T-cell (primary cell): ENCODE results near the gene PRICKLE2. TPM values are rescaled to one million over a fixed set of nuclear protein-coding genes. Genes with fewer than 3 reads are reported as not detected.

ENCODE experiments used
- ATAC-seq, 4 experiments: fragments of 200-7000 bp in 3 of 4; fragments of 150-1000 bp in 1 of 4; cut with Tn5 transposase; replicated peaks in 1 of 4; 1 replicate in 3 of 4; 2 replicates in 1 of 4; pipeline ENCODE4 v1.10.0; 2021; ENCODE audit warnings: moderate library complexity in 3 of 4, mild to moderate bottlenecking in 2 of 4, moderate number of reproducible peaks in 1 of 4
- CTCF ChIA-PET, 2 donors: fragments of 300-600 bp; sonication (Branson Sonifier 250); formaldehyde crosslinking; loops; one replicate each; lab custom pipeline; 2022; ENCODE audit warnings: antibody characterized with exemption in 2 of 2; lab: Charles Lee
- POLR2A ChIA-PET, 2 donors: fragments of 300-600 bp; sonication (Branson Sonifier 250); formaldehyde crosslinking; loops; one replicate each; lab custom pipeline; 2022; ENCODE audit warnings: antibody characterized with exemption in 2 of 2; lab: Charles Lee
- DNase-seq, 35 experiments: peaks; one replicate each; pipeline versions ENCODE4 v3.0.0 to v3.0.0-alpha.2; 2013 to 2023
- H3K27ac ChIP-seq: one replicate; pipeline ENCODE4 v1.5.1; 2013; ENCODE audit warnings: low read length
- H3K27me3 ChIP-seq, 2 experiments: replicated peaks in 1 of 2; 1 replicate in 1 of 2; 2 replicates in 1 of 2; pipeline versions ENCODE4 v1.6.1 to v1.7.0; 2013; ENCODE audit warnings: low read length in 1 of 2, mixed read lengths in 1 of 2; ENCODE audit not compliant: control insufficient read depth in 2 of 2, insufficient read depth in 2 of 2; ENCODE audit errors: extremely low read depth in 1 of 2
- H3K36me3 ChIP-seq, 2 donors: 1 replicate in 1 of 2; 2 replicates in 1 of 2; pipeline versions ENCODE4 v1.6.1 to v1.7.0; 2013; ENCODE audit warnings: low read length in 1 of 2; ENCODE audit not compliant: control insufficient read depth in 2 of 2, insufficient read depth in 1 of 2; ENCODE audit errors: extremely low read depth in 1 of 2
- H3K4me1 ChIP-seq, 2 experiments: 1 replicate in 1 of 2; 2 replicates in 1 of 2; pipeline versions ENCODE4 v1.6.1 to v1.7.0; 2013; ENCODE audit warnings: low read length in 2 of 2, mixed read lengths in 1 of 2; ENCODE audit not compliant: insufficient read depth in 2 of 2, control insufficient read depth in 1 of 2; ENCODE audit errors: extremely low read depth in 1 of 2
- H3K4me3 ChIP-seq, 2 donors: 1 replicate in 1 of 2; 2 replicates in 1 of 2; pipeline versions ENCODE4 v1.5.1 to v1.7.0; 2013; ENCODE audit warnings: mild to moderate bottlenecking in 2 of 2, low read length in 1 of 2, moderate library complexity in 1 of 2; ENCODE audit not compliant: control insufficient read depth in 1 of 2; ENCODE audit errors: extremely low read depth in 1 of 2
- H3K9me3 ChIP-seq: 2 replicates; pipeline ENCODE4 v1.7.0; 2013
- H3K27ac Mint-ChIP-seq, 2 donors: one replicate each; pipeline ENCODE4 v1.8.0; 2020 to 2021; ENCODE audit warnings: mild to moderate bottlenecking in 2 of 2, mixed read lengths in 2 of 2
- H3K27me3 Mint-ChIP-seq, 2 donors: one replicate each; pipeline ENCODE4 v1.8.0; 2021 to 2022; ENCODE audit warnings: mixed read lengths in 2 of 2
- H3K36me3 Mint-ChIP-seq: one replicate; pipeline ENCODE4 v1.8.0; 2021; ENCODE audit warnings: mixed read lengths
- H3K4me1 Mint-ChIP-seq, 3 donors: one replicate each; pipeline ENCODE4 v1.8.0; 2020 to 2022; ENCODE audit warnings: mixed read lengths in 3 of 3, mild to moderate bottlenecking in 1 of 3
- H3K4me3 Mint-ChIP-seq, 3 donors: one replicate each; pipeline ENCODE4 v1.8.0; 2020 to 2022; ENCODE audit warnings: mild to moderate bottlenecking in 3 of 3, mixed read lengths in 3 of 3, moderate library complexity in 3 of 3
- H3K9me3 Mint-ChIP-seq, 3 donors: one replicate each; pipeline ENCODE4 v1.8.0; 2020 to 2022; ENCODE audit warnings: mixed read lengths in 3 of 3
- WGBS: methylation state at CpG from one replicate; pipeline ENCODE4 v1.1.5; 2013; ENCODE audit warnings: missing lambda C conversion rate; ENCODE audit not compliant: insufficient coverage; 5-methylcytosine and 5-hydroxymethylcytosine counted together
- total RNA-seq, 35 experiments: library from RNA in 6 of 35; stranded (reverse) in 6 of 35; fragments of 120-200 nt in 1 of 35; gene quantifications; one replicate each; pipeline versions ENCODE4 v1.2.1 to v1.2.4 and lab custom pipeline; 2013 to 2026

Gene PRICKLE2, protein sequence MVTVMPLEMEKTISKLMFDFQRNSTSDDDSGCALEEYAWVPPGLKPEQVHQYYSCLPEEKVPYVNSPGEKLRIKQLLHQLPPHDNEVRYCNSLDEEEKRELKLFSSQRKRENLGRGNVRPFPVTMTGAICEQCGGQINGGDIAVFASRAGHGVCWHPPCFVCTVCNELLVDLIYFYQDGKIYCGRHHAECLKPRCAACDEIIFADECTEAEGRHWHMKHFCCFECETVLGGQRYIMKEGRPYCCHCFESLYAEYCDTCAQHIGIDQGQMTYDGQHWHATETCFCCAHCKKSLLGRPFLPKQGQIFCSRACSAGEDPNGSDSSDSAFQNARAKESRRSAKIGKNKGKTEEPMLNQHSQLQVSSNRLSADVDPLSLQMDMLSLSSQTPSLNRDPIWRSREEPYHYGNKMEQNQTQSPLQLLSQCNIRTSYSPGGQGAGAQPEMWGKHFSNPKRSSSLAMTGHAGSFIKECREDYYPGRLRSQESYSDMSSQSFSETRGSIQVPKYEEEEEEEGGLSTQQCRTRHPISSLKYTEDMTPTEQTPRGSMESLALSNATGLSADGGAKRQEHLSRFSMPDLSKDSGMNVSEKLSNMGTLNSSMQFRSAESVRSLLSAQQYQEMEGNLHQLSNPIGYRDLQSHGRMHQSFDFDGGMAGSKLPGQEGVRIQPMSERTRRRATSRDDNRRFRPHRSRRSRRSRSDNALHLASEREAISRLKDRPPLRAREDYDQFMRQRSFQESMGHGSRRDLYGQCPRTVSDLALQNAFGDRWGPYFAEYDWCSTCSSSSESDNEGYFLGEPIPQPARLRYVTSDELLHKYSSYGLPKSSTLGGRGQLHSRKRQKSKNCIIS
- total RNA-seq: under 1 TPM in 3 of 5 donors, not detected in 2; 0.06 to 0.13 (median 0.09) TPM
- total RNA-seq (2013): 0.28 TPM
- 0 to 0.17 (median 0) reads per million in 29 experiments for total RNA-seq (lab: John Stamatoyannopoulos, UW)

DNA sequence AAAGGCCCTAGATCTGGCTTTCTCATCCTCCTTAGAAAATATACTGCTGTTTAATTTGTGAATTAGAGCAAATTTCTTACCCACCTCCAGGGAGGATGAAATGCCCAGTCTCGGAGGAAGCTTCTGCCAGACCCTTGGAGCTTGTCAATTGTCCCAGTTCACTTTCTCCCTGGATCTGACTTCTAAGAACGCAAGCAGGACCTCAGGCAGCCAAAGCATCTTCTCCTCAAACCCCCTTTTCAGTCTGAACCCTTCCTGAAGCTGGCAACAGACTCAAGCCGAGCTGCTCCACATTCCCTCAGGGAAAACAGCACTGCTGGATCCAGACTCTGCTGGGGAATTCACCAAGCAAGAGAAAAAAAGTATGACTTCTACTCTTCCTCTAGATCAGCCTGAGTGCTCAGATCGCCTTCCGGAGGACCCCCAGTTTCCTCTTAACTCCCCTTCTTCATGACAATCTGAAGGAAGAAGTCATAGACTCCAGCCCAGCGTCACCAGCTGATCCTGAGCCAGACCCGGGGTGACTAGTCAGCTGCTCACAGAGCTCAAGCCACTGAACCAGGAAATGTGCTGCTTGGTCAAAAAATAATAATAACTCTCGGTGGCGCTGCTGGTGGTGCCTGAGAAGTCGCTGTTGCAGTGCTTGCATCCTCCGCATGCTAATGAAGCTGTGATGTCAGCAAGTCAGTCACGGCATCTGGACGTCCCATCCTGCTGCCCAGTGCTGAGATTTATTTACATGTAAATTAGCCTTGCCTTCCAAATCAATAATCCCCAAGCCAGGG is at the start of gene PRICKLE2:
Gene PRICKLE2 (minus strand): TSS at position 641 of the 785 bp plus-strand sequence. CDS start 26,539 bp downstream, outside the sequence.
- H3K4me3 Mint-ChIP-seq: no peak within 1 kb of the TSS
- H3K27me3 Mint-ChIP-seq: peaks cover 6 to 21% of the 10 kb centered on the region in 2 donors
- Histone ChIP-seq H3K36me3 (no peaks in the 10 kb centered on the region), H3K4me1 (no peaks in the 10 kb centered on the region), H3K9me3 (no peaks in the 10 kb centered on the region), H3K27ac (no peak within 1 kb of the TSS), H3K4me3 (no peak within 1 kb of the TSS), H3K27me3 (peaks cover 0 to 9% of the 10 kb centered on the region in 2 experiments)
- POLR2A ChIA-PET: no interaction called here
- H3K4me1 Mint-ChIP-seq: no peaks in the 10 kb centered on the region
- H3K9me3 Mint-ChIP-seq: no peaks in the 10 kb centered on the region
- H3K27ac Mint-ChIP-seq: no peak within 1 kb of the TSS
- 51% methylated on average over 9 of the region's 13 CpGs for WGBS
- CTCF ChIA-PET: no interaction called here
- H3K36me3 Mint-ChIP-seq: no peaks in the 10 kb centered on the region
- no peak for DNase-seq
- ATAC-seq: no peak

DNA sequence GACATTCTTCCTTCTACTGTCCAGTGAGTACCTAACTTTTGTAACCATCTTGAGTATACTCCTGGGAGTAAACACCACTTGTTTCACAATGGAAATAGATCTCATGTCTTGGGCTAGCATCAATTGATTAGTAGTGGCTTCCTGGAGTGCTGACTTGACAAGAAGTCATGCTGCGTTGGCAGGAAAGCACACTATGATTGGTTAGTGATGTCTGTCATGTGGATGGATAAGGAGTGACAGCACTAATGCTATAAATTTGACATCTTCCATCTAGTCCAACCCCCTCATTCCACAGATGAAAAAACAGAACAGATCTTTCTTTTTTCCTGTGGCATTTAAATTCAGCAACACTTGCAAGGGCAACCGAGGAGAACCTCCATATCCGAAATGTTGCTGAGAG is 47.6 kb upstream of the PRICKLE2 start:
- no peak for ATAC-seq
- no CpG with 5 or more reads among the region's 3 CpGs for WGBS
- Mint-ChIP-seq H3K36me3 (no peaks in the 10 kb centered on the region), H3K4me1 (no peaks in the 10 kb centered on the region), H3K4me3 (no peak overlapping the region), H3K27ac (no peak overlapping the region), H3K9me3 (peaks cover 0 to 3% (median 0%) of the 10 kb centered on the region in 3 donors), H3K27me3 (peaks cover 11 to 15% of the 10 kb centered on the region in 2 donors)
- H3K27me3 ChIP-seq: peaks cover 5 to 8% of the 10 kb centered on the region in 2 experiments
- ChIA-PET POLR2A (no interaction called here), CTCF (no interaction called here)
- no peaks in the 10 kb centered on the region for H3K9me3 ChIP-seq
- no peaks in the 10 kb centered on the region for H3K4me1 ChIP-seq
- H3K36me3 ChIP-seq: no peaks in the 10 kb centered on the region
- no peak overlapping the region for H3K4me3 ChIP-seq
- no peak for DNase-seq
- no peak overlapping the region for H3K27ac ChIP-seq

DNA sequence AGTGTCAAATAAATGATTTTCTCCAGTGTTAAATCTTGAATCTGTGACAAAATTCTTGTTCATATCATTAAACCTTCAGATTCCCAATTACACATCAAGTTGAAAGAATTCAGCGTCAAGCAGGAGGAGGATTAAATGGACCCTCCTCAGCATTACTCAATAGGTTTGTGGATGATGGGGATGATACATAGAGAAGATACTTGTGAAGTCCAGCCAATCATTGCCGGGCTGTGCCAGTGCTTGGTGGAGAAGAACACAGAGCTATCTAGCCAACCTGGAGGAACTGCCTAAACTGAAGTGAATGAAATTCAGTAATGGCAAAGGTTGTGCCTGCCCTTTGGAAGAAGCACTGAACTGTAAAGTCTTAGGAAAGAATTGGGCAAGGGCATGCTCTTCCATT is 47.0 kb upstream of the PRICKLE2 start:
- no peak for DNase-seq
- H3K9me3 ChIP-seq: no peaks in the 10 kb centered on the region
- peaks cover 13 to 15% of the 10 kb centered on the region in 2 donors for H3K27me3 Mint-ChIP-seq
- no peak overlapping the region for H3K4me3 Mint-ChIP-seq
- no peak overlapping the region for H3K27ac Mint-ChIP-seq
- H3K9me3 Mint-ChIP-seq: peaks cover 0 to 3% (median 0%) of the 10 kb centered on the region in 3 donors
- no peak overlapping the region for H3K4me3 ChIP-seq
- ATAC-seq: no peak
- WGBS: 100% methylated on average over 1 of the region's 2 CpGs
- no peaks in the 10 kb centered on the region for H3K4me1 ChIP-seq
- H3K4me1 Mint-ChIP-seq: no peaks in the 10 kb centered on the region
- ChIA-PET POLR2A (no interaction called here), CTCF (no interaction called here)
- H3K27ac ChIP-seq: no peak overlapping the region
- no peaks in the 10 kb centered on the region for H3K36me3 ChIP-seq
- H3K27me3 ChIP-seq: peaks cover 5 to 12% of the 10 kb centered on the region in 2 experiments
- no peaks in the 10 kb centered on the region for H3K36me3 Mint-ChIP-seq

DNA sequence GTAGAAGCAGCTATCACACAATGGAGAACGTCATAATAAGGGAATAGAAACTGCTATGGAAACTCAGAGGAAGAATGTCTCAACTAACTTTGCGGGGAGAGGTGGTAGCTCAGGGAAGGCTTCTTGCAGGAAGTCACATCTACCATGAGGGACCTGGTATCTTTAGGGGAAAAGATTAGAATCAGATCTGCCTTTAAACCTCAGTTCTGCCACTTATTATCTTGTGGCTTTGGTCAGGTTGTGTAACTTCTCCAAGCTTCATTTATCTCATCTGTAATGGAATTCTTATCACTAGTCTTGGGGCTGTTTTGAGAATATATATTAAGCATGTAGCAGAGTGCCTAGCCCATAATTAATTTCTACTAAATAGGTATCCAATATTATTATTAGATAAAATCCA is 46.4 kb upstream of the PRICKLE2 start:
- CTCF ChIA-PET: no interaction called here
- Histone ChIP-seq H3K36me3 (no peaks in the 10 kb centered on the region), H3K27me3 (peaks cover 5 to 12% of the 10 kb centered on the region in 2 experiments), H3K9me3 (no peaks in the 10 kb centered on the region), H3K4me3 (no peak overlapping the region), H3K4me1 (no peaks in the 10 kb centered on the region), H3K27ac (no peak overlapping the region)
- Mint-ChIP-seq H3K27me3 (peaks cover 18 to 19% of the 10 kb centered on the region in 2 donors), H3K36me3 (no peaks in the 10 kb centered on the region), H3K4me3 (no peak overlapping the region), H3K4me1 (no peaks in the 10 kb centered on the region), H3K27ac (no peak overlapping the region), H3K9me3 (peaks cover 0 to 3% (median 0%) of the 10 kb centered on the region in 3 donors)
- WGBS: no CpG with 5 or more reads among the region's 2 CpGs
- DNase-seq: no peak
- no peak for ATAC-seq
- POLR2A ChIA-PET: no interaction called here

DNA sequence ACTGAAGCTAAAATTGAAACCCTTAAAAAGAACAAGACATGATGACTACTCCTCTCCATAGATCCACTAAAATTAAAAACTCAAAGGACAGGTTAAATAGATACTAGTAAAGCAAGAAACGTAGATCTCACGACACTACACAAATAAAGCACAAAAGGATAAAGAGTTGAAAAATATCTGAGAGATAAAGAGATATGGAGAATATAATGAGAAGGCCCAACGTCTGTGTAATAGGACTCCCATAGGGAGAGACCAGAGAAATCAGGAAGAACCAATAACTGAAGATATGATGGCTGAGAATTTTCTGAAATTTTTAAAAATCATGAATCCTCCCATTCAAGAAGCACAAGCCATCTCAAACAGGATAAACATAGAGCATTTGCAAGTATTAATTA is 45.6 kb upstream of the PRICKLE2 start:
- Mint-ChIP-seq H3K27ac (no peak overlapping the region), H3K4me3 (no peak overlapping the region), H3K9me3 (peaks cover 0 to 3% (median 0%) of the 10 kb centered on the region in 3 donors), H3K4me1 (no peaks in the 10 kb centered on the region), H3K36me3 (no peaks in the 10 kb centered on the region), H3K27me3 (peaks cover 19 to 21% of the 10 kb centered on the region in 2 donors)
- no peak overlapping the region for H3K27ac ChIP-seq
- POLR2A ChIA-PET: no interaction called here
- no peak for ATAC-seq
- H3K9me3 ChIP-seq: no peaks in the 10 kb centered on the region
- H3K4me3 ChIP-seq: no peak overlapping the region
- H3K4me1 ChIP-seq: no peaks in the 10 kb centered on the region
- WGBS: no CpG with 5 or more reads among the region's 3 CpGs
- H3K36me3 ChIP-seq: no peaks in the 10 kb centered on the region
- DNase-seq: no peak
- CTCF ChIA-PET: no interaction called here
- peaks cover 5 to 12% of the 10 kb centered on the region in 2 experiments for H3K27me3 ChIP-seq
